ENCODE data around the gene CXorf66. TPM values are rescaled to one million over a fixed set of nuclear protein-coding genes. Genes with fewer than 3 reads are reported as not detected.
"Not testable (repeated sequence)": the region's sequence is repeated elsewhere in the genome, so short reads cannot be mapped to it uniquely, and the experiment has no call there.

The CXorf66 gene
- total RNA-seq, 1 experiment from 2014 or later, result not detected

DNA sequence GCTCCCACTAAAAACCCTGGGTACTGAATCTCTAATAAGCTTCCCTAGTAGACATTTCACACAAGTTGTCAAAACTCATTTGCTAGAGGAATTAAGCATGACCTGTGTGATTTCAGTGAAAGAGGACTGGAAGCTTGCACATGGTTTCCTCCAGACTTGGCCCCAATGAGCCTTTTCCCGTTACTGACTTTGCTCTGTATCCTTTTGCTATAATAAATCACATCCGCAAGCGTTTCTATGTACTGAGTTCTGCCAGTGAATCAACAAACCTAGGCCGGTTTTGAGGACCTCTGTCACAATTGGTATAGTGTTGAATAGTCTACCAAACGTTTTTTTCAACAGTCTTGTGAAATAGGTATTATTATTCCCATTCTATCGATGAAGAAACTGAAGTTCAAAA, 40.6 kb downstream of the CXorf66 start:
- no peak for DNase-seq (ENCODE audit: low read depth)

DNA sequence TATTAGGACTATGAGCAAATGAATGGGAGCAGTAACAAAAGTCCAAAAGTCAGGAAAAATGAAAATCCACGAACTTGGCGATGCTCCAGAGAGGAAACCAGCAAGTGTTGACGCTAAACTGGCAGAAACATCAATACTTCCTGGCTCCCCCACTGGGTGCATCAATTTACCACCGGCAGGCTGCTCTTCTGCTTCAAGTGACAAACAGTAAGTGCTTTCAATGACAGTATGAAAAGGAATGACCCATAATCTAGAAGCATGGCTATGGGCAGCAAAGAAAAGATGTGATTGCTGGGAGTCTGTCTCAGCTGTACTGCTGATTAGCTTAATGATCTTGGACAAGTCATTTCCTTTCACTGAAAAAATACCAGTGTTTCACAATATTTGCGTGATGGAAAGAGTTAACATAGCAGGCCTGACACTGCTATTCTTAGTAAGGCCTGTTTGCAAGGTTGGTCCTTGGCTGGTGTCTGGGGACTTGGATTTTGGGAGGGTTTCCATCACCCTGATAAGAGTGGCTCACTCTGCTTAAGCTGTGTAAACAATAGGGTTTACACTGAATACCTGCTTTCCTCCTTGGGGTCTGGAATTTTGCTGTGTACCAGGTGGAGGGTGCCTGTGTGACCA, 41.1 kb downstream of the CXorf66 start:
- no peak for DNase-seq (ENCODE audit: low read depth)

DNA sequence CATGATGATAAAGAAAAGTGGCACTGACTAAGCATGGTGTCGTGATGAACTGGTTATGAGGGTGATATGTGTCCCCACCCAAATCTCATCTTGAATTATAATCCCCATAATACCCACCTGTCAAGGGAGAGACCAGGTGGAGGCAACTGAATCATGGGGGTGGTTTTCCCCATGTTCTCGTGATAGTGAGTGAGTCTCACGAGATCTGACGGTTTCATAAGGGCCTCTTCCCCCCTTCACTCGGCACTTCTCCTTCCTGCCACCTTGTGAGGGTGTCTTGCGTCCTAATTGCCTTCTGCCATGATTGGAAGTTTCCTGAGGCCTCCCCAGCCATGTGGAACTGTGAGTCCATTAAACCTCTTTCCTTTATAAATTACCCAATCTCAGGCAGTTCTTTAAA, 44.2 kb downstream of the CXorf66 start:
- DNase-seq (ENCODE audit: low read depth), result not testable (repeated sequence)

DNA sequence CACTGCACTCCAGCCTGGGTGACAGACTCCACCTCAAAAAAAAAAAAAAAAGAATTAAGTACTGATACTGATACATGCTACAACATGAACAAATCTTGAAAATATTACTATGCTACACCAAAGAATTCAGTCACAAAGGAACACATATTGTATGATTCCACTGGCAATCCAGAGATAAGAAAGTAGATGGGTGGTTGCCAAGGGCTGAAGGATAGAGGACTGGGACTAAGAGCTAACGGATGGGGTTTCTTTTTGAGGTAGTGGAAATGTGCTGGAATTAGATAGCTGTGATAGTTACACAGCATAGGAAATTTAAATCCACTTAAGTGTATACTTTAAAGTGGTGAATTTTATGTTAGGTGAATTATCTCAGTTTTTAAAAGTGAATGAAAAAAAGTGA, 45.0 kb downstream of the CXorf66 start:
- no peak for DNase-seq (ENCODE audit: low read depth)

DNA sequence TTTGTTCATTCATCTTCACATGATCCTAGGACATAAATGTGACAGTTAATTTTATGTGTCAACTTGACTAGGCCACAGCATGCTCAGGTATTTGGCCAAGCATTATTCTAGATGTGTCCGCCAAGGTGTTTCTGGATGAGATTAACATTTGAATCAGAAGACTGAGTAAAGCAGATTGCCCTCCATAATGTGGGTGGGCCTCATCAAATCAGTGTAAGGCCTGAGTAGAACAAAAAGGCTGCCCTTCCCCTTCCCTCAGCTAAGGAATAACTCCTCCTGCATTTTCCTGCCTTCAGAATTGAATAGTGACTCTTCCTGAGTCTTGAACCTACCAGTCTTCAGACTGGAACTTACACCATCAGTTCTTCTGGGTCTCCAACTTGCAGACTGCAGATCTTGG, 50.9 kb downstream of the CXorf66 start:
- DNase-seq (ENCODE audit: low read depth), result no peak

DNA sequence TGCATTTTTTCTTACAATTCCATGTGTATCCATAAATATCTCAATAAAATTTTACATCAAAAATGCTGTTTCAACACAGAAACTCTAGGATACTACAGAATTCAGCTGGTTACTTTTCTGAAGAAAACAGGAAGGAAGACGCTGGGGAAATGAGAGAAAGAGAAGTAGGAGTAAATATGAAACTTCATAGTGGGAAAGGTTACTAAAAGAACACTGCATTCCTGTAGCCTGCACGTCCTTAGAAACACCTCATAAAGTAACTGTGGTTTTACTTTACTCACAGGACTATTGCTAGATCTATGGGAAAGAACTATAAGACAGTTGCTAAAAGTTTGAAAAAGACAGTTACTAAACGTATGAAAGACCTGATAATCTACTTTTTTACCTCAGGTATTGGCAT, 55.6 kb downstream of the CXorf66 start:
- DNase-seq (ENCODE audit: low read depth), result no peak

DNA sequence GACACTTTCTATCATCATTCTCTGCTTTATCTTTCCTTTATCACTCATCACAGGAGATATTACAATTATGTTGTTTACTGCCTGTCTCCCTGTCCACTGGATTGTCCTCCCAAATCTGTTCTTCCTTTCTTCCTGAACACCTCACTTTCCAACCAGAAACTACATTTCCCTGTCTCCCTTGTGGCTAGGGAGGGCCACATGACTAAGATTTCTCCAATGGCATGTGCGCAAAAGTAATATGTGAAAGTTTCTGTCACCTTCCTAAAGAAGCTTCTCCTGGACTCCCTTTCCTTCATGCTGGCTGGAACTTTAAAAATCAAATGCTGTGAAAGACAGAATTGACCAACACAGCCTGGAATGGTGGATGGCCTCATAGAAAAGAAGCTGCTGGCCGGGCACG, 58.2 kb downstream of the CXorf66 start:
- no peak for DNase-seq (ENCODE audit: low read depth)

DNA sequence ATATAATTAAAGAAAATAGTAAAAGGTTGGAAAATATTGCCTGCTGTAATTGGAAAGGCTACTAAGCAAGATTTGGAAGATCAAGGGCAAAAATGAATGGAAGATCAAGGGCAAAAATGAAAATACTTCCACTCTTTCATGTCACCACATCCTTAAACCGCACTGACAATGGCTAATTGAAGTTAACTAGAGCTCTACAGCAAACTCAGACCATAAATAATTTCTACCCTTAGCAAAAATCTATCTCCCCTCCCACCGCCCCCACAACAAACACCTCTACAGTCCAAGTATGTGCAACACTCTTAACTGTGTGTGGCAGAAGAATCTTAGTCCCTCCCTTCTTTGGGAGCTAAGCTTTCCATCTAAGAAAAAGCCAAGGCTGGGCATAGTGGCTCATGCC, 59.6 kb downstream of the CXorf66 start:
- DNase-seq (ENCODE audit: low read depth), result no peak

Other genes starting within 250 kb of the CXorf66 start
- 20.1 and 22.9 TPM in 2 replicates for gene ATP11C, start 32.5 kb downstream of the CXorf66 start, total RNA-seq (2014; rRNA removed; shearing (Covaris generic))

Data from Daoy (cell line).